CD1c-positive myeloid dendritic cell (primary cell): ENCODE results near the gene TRPM5.

Experiments
- DNase-seq: peaks from one replicate; pipeline ENCODE4 v3.0.0-alpha.2; 2016; ENCODE audit errors: extremely low spot score

Gene TRPM5

GRCh38 chr11:2443881-2444820 lies at the start of gene TRPM5:
Gene TRPM5 (minus strand): TSS chr11:2444514. CDS start chr11:2423036, 21,478 bp downstream.
- peak; percentile 39 for DNase-seq

GRCh38 chr11:2489083-2489482 lies 44.8 kb upstream of the TRPM5 start:
- DNase-seq: peak; percentile 66

- no peak for DNase-seq
These were observed 43.7 kb upstream of the TRPM5 start for GRCh38 chr11:2488004-2488403.

GRCh38 chr11:2484576-2485125 lies 40.3 kb upstream of the TRPM5 start:
- DNase-seq: no peak

GRCh38 chr11:2483426-2483825 lies 39.1 kb upstream of the TRPM5 start:
- DNase-seq: no peak

GRCh38 chr11:2482745-2483144 lies 38.4 kb upstream of the TRPM5 start:
- DNase-seq: no peak

- DNase-seq: peak; percentile 65
These were observed 37.9 kb upstream of the TRPM5 start for GRCh38 chr11:2482204-2482603.

GRCh38 chr11:2481253-2481652 lies 36.9 kb upstream of the TRPM5 start:
- DNase-seq: no peak

GRCh38 chr11:2480874-2481220 lies 36.5 kb upstream of the TRPM5 start:
- peak; percentile 95 for DNase-seq

GRCh38 chr11:2480067-2480873 lies 36.0 kb upstream of the TRPM5 start:
- DNase-seq: peak; percentile 53

- DNase-seq: no peak
These were observed 33.6 kb upstream of the TRPM5 start for GRCh38 chr11:2477936-2478335.

GRCh38 chr11:2477254-2477653 lies 32.9 kb upstream of the TRPM5 start:
- no peak for DNase-seq

- DNase-seq: no peak
These were observed 31.0 kb upstream of the TRPM5 start for GRCh38 chr11:2475136-2475918.

GRCh38 chr11:2474059-2474901 lies 30.0 kb upstream of the TRPM5 start:
- no peak for DNase-seq

GRCh38 chr11:2473361-2474058 lies 29.2 kb upstream of the TRPM5 start:
- no peak for DNase-seq

- peak; percentile 11 for DNase-seq
These were observed 28.3 kb upstream of the TRPM5 start for GRCh38 chr11:2472428-2473186.

- no peak for DNase-seq
These were observed 27.4 kb upstream of the TRPM5 start for GRCh38 chr11:2471804-2472096.

- DNase-seq: no peak
These were observed 26.9 kb upstream of the TRPM5 start for GRCh38 chr11:2471048-2471803.

- DNase-seq: no peak
These were observed 26.2 kb upstream of the TRPM5 start for GRCh38 chr11:2470495-2470894.
